HT1080 (cell line): Measurements from ENCODE around the gene ABHD6. TPM values are rescaled to one million over a fixed set of nuclear protein-coding genes. Genes with fewer than 3 reads are reported as not detected.
"Not testable (repeated sequence)": the region's sequence is repeated elsewhere in the genome, so short reads cannot be mapped to it uniquely, and the experiment has no call there.

ENCODE experiments used
- DNase-seq: peaks from one replicate; pipeline ENCODE4 v3.0.0-alpha.2; 2015; ENCODE audit warnings: low read depth
- total RNA-seq: library from RNA; depleted of rRNA; stranded (reverse); fragments of >200 nt; shearing (Covaris generic); gene quantifications from 2 replicates; pipeline ENCODE4 v1.2.3, GENCODE V29; 2014

Gene ABHD6
- total RNA-seq, 1 experiment from 2014 or later, result 13.9 TPM

- DNase-seq, result no peak
Observed at GRCh38 chr3:58209933-58210332, 27.7 kb upstream of the ABHD6 start.

GRCh38 chr3:58210761-58211460 lies 26.7 kb upstream of the ABHD6 start, which contains the start of gene DNASE1L3:
DNASE1L3 (minus strand) TSS chr3:58210972; CDS start chr3:58210906, 66 bp downstream.
- DNase-seq, result no peak

- peak; percentile 74 for DNase-seq
Observed at GRCh38 chr3:58214484-58215316, 22.9 kb upstream of the ABHD6 start.

GRCh38 chr3:58215317-58216025 lies 22.1 kb upstream of the ABHD6 start:
- no peak for DNase-seq

- no peak for DNase-seq
Observed at GRCh38 chr3:58216496-58217195, 20.9 kb upstream of the ABHD6 start.

- peak; percentile 69 for DNase-seq
Observed at GRCh38 chr3:58217209-58217811, 20.3 kb upstream of the ABHD6 start.

DNA sequence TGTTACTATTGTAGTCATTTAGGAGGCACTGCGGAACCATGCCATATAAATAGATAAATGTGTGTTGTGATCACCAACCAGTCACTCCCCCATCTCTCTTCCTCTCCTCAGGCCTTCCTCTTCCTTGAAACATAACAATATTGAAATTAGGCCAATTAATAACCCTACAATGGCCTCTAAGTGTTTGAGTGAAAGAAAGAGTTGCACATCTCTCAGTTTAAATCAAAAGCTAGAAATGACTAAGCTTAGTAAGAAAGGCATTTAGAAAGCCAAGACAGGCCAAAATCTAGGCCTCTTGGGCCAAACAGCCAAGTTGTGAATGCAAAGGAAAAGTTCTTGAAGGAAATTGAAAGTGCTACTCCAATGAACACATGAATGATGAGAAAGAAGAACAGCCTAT lies 18.7 kb upstream of the ABHD6 start:
- no peak for DNase-seq

DNA sequence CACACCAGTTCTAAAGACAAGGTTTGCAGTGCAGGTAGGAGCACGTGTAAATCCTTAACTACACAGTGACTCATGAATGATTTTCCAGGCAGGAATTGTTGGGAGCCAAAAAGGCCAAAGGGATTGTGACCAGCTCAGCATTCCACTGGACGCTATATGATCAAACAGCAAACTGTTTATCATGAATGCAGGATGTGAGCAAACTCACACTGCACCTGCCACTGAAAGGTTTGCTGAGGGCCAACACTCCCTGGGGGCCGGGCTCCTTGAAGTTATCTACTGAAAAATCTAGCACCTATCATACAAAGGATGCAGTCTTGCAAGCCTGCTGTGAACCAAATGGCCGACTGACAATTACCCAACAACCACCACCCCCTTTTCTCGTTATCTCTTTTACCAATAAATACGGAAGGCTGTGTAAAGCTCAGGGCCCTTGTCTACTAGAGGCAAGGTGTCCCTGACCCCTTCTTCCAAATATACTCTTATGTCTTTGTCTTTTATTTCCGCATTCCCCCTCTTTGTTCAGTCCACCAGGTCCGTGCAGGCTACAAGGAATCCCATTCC lies 15.3 kb upstream of the ABHD6 start:
- DNase-seq, result peak; percentile 61

GRCh38 chr3:58223855-58224254 lies 13.7 kb upstream of the ABHD6 start:
- no peak for DNase-seq

GRCh38 chr3:58227933-58228332 lies 9.7 kb upstream of the ABHD6 start:
- DNase-seq, result not testable (repeated sequence)

DNA sequence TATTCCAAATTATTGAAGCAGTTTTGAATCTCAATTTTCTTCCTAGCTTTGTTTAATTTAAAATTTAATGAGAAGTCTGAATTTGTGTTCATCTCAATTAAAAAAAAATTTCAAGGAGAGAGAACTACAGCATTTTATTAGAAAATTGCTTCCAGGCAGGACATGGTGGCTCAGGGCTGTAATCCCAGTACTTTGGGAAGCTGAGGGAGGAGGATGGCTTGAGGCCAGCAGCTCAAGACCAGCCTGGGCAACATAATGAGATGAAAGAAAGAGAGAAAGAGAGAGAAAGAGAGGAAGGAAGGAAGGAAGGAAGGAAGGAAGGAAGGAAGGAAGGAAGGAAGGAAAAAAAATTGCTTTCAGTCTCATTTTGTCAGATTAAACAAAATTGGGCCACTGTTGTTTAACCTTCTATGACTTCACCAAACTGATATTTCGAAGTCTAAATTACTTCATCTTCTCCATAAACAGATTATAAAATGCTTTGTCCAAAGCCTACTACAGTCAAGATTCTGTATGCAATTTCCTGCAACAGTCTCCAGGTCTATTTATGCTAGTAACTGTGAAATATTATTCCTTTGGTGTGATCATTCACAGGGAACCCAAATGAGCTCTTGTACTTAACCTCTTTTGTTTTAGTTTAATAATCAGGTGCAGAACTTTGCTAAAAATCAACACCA lies 6.6 kb upstream of the ABHD6 start:
- DNase-seq, result no peak

GRCh38 chr3:58231666-58232065 lies 5.9 kb upstream of the ABHD6 start:
- DNase-seq, result no peak

DNA sequence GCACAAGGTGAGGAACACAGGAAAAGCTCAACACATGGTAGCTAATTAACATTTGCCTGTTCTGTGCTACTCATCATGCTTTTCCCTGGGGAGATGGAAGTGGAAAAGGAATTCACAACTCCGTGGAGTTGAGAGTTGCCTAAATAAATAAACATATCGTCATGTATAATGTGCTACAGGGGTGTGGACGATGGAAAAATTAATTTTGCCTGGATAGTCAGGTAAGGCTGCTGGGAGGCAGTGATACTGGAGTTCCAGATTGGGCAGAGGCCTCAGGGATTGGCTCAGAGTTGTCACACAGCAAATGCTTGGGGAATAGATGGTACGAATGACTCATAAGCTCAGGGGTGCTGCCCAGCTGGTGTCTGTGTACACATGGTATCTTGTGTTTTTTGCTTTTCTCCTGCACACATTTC lies 3.1 kb upstream of the ABHD6 start:
- DNase-seq, result peak; percentile 40

DNA sequence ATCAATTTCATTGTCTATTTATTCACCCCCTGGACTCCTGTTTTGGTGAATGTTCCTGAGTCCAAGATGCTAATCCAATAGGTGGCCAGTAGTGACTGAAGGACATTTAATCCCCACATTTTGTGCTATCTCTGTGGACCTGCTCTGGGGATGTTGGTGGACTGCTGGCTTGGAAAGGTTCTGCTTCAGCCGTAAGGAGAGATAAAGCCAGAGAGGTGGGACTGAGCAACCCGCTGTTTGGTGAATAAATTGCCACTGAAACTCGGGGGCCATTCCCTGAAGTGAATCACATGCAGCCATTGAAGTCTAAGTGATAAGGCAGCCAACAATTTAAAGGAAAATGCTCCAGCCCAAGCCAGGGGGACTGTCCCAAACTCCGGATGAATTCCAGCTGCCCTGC lies 1.6 kb upstream of the ABHD6 start:
- DNase-seq, result no peak

- DNase-seq, result no peak
Observed at GRCh38 chr3:58236527-58237237, 910 bp upstream of the ABHD6 start.

DNA sequence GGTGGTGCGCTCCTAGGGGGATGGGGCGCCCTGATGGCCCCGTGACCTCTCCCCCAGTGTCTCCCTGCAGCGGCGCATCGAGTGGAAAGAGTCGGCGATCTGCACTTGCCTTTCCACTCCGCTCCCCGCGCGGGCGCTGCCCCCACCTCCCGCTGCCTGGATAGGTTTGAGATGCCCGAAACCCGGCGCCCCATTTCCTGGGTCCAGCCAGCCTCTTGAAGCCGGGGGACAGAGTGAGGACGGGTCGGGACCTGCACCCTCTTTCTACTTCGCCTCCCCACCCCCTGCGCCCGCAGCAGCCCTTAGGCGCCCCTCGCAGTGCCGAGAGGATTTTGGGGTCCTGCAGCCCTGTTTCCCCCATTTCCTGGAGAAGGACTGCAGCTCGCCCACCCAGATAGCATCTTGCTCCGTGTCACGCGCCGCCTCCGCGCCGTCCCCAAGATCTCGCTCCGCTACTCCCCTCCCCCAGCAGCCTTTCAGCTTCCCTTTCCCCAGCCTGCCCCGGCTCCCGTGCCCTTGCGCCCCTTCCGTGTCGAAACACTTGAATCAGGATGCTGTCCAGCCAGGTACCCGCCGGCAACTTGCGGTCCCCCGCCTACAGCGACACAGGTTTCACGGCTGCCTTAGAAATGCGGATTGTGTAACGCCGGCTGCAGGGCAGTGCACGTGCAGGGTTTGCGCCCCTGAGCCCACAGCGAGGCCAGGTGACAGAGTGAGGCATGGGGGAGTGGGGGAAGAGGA lies 519 bp downstream of the ABHD6 start:
- DNase-seq, result no peak

- DNase-seq, result no peak
Observed at GRCh38 chr3:58238830-58239229, 1.2 kb downstream of the ABHD6 start.

- DNase-seq, result no peak
Observed at GRCh38 chr3:58241306-58242044, 3.9 kb downstream of the ABHD6 start.
